HL-60 (cell line): ENCODE data around the gene GCK.

ENCODE experiments used
- DNase-seq, 2 experiments: peaks; one replicate each; pipeline ENCODE4 v3.0.0-alpha.2; 2010 to 2020; ENCODE audit warnings: low read depth in 1 of 2, low spot score in 1 of 2
- H3K27ac ChIP-seq: fragments of 250-450 bp; sonication (Bioruptor Pico); replicated peaks from 2 replicates; pipeline ENCODE4 v1.5.1; 2020; ENCODE audit warnings: mild to moderate bottlenecking, moderate library complexity
- H3K27me3 ChIP-seq: fragments of 250-450 bp; sonication (Bioruptor Pico); 2 replicates; pipeline ENCODE4 v1.5.1; 2021; ENCODE audit warnings: mild to moderate bottlenecking, moderate library complexity; ENCODE audit not compliant: insufficient read depth, poor library complexity, severe bottlenecking
- H3K4me3 ChIP-seq: replicated peaks from 2 replicates; pipeline ENCODE4 v1.5.1; 2011; ENCODE audit warnings: mild to moderate bottlenecking, control low read depth, low read length; ENCODE audit not compliant: insufficient read depth
- GABPA ChIP-seq: IDR thresholded peaks from 2 replicates; pipeline ENCODE4 v1.6.1; 2012; ENCODE audit warnings: low read depth
- POLR2AphosphoS5 ChIP-seq: IDR thresholded peaks from 2 replicates; pipeline ENCODE4 v1.6.1; 2012; ENCODE audit warnings: low read depth
- SPI1 ChIP-seq: IDR thresholded peaks from 2 replicates; pipeline ENCODE4 v1.6.1; 2012; ENCODE audit warnings: low read depth, mild to moderate bottlenecking, borderline replicate concordance
- TF ChIP-seq, protein P1 (sequence below): IDR thresholded peaks from one replicate; pipeline ENCODE4 v1.5.1; 2011; ENCODE audit warnings: low read length, control low read depth, inconsistent platforms; ENCODE audit not compliant: insufficient read depth
- TF ChIP-seq, protein P2 (sequence below): IDR thresholded peaks from 2 replicates; pipeline ENCODE4 v1.6.1; 2012; ENCODE audit warnings: low read depth; ENCODE audit not compliant: insufficient replicate concordance

GCK gene

DNA sequence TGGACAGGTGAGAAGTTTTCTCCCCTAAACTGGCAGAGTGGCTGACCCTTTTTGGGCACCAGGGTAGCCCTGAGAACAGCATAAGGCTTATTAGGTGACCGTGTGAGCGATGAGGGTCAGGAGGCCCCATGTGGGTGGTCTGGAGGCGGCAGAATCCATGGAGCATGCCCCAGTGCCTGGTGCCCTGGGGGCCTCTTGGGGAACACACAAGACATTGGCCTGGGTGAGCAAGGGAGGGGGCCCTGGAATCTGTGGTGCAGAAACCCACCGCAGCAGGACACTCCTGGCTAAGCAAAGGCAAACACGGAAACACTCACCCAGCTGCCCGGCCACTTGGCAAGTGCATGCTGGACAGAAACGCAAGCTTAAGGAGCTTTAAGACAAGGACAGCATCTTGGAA, 41.0 kb upstream of the GCK start:
- TF ChIP-seq, protein P1, sequence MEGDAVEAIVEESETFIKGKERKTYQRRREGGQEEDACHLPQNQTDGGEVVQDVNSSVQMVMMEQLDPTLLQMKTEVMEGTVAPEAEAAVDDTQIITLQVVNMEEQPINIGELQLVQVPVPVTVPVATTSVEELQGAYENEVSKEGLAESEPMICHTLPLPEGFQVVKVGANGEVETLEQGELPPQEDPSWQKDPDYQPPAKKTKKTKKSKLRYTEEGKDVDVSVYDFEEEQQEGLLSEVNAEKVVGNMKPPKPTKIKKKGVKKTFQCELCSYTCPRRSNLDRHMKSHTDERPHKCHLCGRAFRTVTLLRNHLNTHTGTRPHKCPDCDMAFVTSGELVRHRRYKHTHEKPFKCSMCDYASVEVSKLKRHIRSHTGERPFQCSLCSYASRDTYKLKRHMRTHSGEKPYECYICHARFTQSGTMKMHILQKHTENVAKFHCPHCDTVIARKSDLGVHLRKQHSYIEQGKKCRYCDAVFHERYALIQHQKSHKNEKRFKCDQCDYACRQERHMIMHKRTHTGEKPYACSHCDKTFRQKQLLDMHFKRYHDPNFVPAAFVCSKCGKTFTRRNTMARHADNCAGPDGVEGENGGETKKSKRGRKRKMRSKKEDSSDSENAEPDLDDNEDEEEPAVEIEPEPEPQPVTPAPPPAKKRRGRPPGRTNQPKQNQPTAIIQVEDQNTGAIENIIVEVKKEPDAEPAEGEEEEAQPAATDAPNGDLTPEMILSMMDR = no peak
- TF ChIP-seq SPI1 (no peak), GABPA (no peak), POLR2AphosphoS5 (no peak)
- TF ChIP-seq, protein P2, sequence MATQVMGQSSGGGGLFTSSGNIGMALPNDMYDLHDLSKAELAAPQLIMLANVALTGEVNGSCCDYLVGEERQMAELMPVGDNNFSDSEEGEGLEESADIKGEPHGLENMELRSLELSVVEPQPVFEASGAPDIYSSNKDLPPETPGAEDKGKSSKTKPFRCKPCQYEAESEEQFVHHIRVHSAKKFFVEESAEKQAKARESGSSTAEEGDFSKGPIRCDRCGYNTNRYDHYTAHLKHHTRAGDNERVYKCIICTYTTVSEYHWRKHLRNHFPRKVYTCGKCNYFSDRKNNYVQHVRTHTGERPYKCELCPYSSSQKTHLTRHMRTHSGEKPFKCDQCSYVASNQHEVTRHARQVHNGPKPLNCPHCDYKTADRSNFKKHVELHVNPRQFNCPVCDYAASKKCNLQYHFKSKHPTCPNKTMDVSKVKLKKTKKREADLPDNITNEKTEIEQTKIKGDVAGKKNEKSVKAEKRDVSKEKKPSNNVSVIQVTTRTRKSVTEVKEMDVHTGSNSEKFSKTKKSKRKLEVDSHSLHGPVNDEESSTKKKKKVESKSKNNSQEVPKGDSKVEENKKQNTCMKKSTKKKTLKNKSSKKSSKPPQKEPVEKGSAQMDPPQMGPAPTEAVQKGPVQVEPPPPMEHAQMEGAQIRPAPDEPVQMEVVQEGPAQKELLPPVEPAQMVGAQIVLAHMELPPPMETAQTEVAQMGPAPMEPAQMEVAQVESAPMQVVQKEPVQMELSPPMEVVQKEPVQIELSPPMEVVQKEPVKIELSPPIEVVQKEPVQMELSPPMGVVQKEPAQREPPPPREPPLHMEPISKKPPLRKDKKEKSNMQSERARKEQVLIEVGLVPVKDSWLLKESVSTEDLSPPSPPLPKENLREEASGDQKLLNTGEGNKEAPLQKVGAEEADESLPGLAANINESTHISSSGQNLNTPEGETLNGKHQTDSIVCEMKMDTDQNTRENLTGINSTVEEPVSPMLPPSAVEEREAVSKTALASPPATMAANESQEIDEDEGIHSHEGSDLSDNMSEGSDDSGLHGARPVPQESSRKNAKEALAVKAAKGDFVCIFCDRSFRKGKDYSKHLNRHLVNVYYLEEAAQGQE = no peak
- Histone ChIP-seq H3K27ac (no peak overlapping the region), H3K27me3 (no peaks in the 10 kb centered on the region), H3K4me3 (no peak overlapping the region)
- DNase-seq = no peak

DNA sequence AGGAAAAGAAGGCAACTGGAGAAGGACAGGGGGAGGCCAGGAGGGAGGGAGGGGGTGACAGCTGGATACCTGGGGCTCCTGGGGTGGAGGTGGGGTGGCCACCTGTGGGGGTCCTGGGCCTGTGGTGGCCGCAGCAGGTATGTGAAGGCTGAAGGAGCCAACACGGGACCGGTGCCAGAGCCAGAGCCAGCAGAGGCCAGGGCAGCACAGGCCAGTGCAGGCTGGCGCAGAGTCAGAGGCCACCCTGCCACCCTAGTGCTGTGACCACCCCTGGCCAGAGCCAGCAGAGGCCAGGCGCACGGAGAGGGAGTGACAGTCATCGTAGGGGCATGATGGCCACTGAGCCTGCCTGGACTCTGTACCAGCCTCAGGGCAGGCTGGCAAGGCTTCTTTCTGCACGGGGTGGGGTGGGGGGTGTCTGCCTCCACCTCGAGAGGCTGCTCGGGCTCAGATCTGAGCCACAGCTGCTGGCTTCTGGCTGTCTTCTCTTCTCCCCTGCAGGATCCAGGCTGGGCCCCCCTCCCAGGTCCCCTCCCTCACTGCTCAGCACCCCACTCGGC, 40.4 kb upstream of the GCK start:
- TF ChIP-seq, protein P1 = no peak
- TF ChIP-seq SPI1 = no peak
- no peak for TF ChIP-seq GABPA
- TF ChIP-seq POLR2AphosphoS5 = no peak
- TF ChIP-seq, protein P2 = no peak
- DNase-seq = no peak
- Histone ChIP-seq H3K27ac (no peak overlapping the region), H3K27me3 (no peaks in the 10 kb centered on the region), H3K4me3 (no peak overlapping the region)

DNA sequence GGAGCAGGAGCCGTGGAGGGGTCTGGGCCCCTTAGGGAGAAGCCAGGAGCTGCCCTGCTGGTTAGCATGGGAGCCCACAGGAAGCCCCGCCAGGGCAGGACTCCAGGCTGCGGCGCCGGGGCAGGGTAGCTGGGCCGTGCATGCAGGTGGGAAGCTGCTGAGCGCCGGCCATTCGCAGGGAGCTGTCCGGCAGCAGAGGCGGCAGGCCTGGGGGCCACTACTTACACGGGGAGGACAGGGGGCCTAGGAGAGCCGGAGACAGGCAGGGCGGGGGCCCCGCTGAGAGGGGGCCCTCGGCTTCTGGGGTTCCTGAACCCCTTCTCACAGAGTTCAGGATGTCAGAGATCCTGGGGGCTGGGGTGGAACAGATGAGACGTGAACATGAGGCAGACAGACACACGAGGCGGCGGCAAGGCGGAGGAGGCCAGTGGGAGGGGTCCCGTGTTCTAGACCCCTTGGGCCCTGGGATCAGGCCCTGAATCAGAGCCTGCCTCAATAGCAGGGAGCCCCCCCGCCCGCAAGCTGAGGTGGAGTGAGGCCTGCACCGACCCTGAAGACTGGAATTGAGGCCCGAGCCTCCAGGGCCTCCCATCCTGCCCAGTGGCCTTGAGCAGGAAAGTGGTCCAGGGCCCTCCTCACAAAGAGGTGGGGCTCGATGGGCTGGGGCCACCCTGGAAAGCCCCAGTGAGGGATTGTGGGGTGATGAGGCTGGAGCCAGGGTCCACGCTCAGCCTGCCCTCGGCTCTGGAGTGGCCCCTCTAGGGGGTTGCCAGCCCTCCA, 39.5 kb upstream of the GCK start:
- TF ChIP-seq GABPA (no peak), SPI1 (no peak), POLR2AphosphoS5 (no peak)
- TF ChIP-seq, protein P1 = no peak
- TF ChIP-seq, protein P2 = no peak
- Histone ChIP-seq H3K4me3 (no peak overlapping the region), H3K27ac (no peak overlapping the region), H3K27me3 (no peaks in the 10 kb centered on the region)
- DNase-seq = no peak
